ENCODE results near the gene NKX2-2.
"Not testable (repeated sequence)": the region's sequence is repeated elsewhere in the genome, so short reads cannot be mapped to it uniquely, and the experiment has no call there.

DNA sequence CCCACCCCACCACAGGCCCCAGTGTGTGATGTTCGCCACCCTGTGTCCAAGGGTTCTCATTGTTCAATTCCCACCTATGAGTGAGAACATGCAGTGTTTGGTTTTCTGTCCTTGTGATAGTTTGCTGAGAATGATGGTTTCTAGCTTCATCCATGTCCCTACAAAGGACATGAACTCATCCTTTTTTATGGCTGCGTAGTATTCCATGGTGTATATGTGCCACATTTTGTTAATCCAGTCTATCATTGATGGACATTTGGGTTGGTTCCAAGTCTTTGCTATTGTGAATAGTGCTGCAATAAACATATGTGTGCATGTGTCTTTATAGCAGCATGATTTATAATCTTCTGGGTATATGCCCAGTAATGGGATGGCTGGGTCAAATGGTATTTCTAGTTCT lies 33.7 kb downstream of the NKX2-2 start:
- TF ChIP-seq, protein P1, sequence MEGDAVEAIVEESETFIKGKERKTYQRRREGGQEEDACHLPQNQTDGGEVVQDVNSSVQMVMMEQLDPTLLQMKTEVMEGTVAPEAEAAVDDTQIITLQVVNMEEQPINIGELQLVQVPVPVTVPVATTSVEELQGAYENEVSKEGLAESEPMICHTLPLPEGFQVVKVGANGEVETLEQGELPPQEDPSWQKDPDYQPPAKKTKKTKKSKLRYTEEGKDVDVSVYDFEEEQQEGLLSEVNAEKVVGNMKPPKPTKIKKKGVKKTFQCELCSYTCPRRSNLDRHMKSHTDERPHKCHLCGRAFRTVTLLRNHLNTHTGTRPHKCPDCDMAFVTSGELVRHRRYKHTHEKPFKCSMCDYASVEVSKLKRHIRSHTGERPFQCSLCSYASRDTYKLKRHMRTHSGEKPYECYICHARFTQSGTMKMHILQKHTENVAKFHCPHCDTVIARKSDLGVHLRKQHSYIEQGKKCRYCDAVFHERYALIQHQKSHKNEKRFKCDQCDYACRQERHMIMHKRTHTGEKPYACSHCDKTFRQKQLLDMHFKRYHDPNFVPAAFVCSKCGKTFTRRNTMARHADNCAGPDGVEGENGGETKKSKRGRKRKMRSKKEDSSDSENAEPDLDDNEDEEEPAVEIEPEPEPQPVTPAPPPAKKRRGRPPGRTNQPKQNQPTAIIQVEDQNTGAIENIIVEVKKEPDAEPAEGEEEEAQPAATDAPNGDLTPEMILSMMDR (IDR thresholded peaks at IDR 0.05; ENCODE audit: low read depth, low read length, missing input control): not testable (repeated sequence)
- not testable (repeated sequence) for TF ChIP-seq JUND (IDR thresholded peaks at IDR 0.05); HNF4A (conservative IDR thresholded peaks at IDR 0.05); SP1 (IDR thresholded peaks at IDR 0.05); YY1 (IDR thresholded peaks at IDR 0.05); EGR1 (IDR thresholded peaks at IDR 0.05; ENCODE audit: low read depth in 2 of 2); NR2F2 (IDR thresholded peaks at IDR 0.05); RAD21 (IDR thresholded peaks at IDR 0.05)
- TF ChIP-seq, protein P2, sequence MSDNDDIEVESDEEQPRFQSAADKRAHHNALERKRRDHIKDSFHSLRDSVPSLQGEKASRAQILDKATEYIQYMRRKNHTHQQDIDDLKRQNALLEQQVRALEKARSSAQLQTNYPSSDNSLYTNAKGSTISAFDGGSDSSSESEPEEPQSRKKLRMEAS (IDR thresholded peaks at IDR 0.05): not testable (repeated sequence)
- TF ChIP-seq, protein P3, sequence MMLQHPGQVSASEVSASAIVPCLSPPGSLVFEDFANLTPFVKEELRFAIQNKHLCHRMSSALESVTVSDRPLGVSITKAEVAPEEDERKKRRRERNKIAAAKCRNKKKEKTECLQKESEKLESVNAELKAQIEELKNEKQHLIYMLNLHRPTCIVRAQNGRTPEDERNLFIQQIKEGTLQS (IDR thresholded peaks at IDR 0.05): not testable (repeated sequence)
- TF ChIP-seq, protein P4, sequence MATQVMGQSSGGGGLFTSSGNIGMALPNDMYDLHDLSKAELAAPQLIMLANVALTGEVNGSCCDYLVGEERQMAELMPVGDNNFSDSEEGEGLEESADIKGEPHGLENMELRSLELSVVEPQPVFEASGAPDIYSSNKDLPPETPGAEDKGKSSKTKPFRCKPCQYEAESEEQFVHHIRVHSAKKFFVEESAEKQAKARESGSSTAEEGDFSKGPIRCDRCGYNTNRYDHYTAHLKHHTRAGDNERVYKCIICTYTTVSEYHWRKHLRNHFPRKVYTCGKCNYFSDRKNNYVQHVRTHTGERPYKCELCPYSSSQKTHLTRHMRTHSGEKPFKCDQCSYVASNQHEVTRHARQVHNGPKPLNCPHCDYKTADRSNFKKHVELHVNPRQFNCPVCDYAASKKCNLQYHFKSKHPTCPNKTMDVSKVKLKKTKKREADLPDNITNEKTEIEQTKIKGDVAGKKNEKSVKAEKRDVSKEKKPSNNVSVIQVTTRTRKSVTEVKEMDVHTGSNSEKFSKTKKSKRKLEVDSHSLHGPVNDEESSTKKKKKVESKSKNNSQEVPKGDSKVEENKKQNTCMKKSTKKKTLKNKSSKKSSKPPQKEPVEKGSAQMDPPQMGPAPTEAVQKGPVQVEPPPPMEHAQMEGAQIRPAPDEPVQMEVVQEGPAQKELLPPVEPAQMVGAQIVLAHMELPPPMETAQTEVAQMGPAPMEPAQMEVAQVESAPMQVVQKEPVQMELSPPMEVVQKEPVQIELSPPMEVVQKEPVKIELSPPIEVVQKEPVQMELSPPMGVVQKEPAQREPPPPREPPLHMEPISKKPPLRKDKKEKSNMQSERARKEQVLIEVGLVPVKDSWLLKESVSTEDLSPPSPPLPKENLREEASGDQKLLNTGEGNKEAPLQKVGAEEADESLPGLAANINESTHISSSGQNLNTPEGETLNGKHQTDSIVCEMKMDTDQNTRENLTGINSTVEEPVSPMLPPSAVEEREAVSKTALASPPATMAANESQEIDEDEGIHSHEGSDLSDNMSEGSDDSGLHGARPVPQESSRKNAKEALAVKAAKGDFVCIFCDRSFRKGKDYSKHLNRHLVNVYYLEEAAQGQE (IDR thresholded peaks at IDR 0.05): not testable (repeated sequence)
- TF ChIP-seq, protein P5, sequence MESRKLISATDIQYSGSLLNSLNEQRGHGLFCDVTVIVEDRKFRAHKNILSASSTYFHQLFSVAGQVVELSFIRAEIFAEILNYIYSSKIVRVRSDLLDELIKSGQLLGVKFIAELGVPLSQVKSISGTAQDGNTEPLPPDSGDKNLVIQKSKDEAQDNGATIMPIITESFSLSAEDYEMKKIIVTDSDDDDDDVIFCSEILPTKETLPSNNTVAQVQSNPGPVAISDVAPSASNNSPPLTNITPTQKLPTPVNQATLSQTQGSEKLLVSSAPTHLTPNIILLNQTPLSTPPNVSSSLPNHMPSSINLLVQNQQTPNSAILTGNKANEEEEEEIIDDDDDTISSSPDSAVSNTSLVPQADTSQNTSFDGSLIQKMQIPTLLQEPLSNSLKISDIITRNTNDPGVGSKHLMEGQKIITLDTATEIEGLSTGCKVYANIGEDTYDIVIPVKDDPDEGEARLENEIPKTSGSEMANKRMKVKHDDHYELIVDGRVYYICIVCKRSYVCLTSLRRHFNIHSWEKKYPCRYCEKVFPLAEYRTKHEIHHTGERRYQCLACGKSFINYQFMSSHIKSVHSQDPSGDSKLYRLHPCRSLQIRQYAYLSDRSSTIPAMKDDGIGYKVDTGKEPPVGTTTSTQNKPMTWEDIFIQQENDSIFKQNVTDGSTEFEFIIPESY (IDR thresholded peaks at IDR 0.05): not testable (repeated sequence)

All from liver (tissue), 3 donors.